ENCODE data around the gene P2RX4.

GRCh38 chr12:121181181-121181580 is 28.7 kb upstream of the P2RX4 start:
- TF ChIP-seq, protein P1, sequence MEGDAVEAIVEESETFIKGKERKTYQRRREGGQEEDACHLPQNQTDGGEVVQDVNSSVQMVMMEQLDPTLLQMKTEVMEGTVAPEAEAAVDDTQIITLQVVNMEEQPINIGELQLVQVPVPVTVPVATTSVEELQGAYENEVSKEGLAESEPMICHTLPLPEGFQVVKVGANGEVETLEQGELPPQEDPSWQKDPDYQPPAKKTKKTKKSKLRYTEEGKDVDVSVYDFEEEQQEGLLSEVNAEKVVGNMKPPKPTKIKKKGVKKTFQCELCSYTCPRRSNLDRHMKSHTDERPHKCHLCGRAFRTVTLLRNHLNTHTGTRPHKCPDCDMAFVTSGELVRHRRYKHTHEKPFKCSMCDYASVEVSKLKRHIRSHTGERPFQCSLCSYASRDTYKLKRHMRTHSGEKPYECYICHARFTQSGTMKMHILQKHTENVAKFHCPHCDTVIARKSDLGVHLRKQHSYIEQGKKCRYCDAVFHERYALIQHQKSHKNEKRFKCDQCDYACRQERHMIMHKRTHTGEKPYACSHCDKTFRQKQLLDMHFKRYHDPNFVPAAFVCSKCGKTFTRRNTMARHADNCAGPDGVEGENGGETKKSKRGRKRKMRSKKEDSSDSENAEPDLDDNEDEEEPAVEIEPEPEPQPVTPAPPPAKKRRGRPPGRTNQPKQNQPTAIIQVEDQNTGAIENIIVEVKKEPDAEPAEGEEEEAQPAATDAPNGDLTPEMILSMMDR (conservative IDR thresholded peaks at IDR 0.05; ENCODE audit: low read length) = no peak
- no peak for TF ChIP-seq EZH2phosphoT487 (IDR thresholded peaks at IDR 0.05; ENCODE audit: borderline replicate concordance, low read depth, low read length)
